IMR-90 (cell line): ENCODE results near the gene OAS3.

Experiments used
- BHLHE40 ChIP-seq: fragments of 150-350 bp; IDR thresholded peaks from 2 replicates; pipeline ENCODE4 v1.6.1; 2016; ENCODE audit warnings: mild to moderate bottlenecking, low read depth, low read length
- CEBPB ChIP-seq: IDR thresholded peaks from 2 replicates; pipeline ENCODE4 v1.6.1; 2012; ENCODE audit warnings: low read depth, low read length, improper control_type of control experiment
- CHD1 ChIP-seq: IDR thresholded peaks from 2 replicates; pipeline ENCODE4 v1.6.1; 2012; ENCODE audit warnings: low read depth, low read length, improper control_type of control experiment
- FOS ChIP-seq: fragments of 150-350 bp; IDR thresholded peaks from 2 replicates; pipeline ENCODE4 v1.6.1; 2016; ENCODE audit warnings: low read depth, low read length
- MAFK ChIP-seq: IDR thresholded peaks from 2 replicates; pipeline ENCODE4 v1.6.1; 2012; ENCODE audit warnings: low read depth, low read length, improper control_type of control experiment
- MAZ ChIP-seq: IDR thresholded peaks from 2 replicates; pipeline ENCODE4 v1.6.1; 2012; ENCODE audit warnings: low read depth, mild to moderate bottlenecking, low read length, improper control_type of control experiment, moderate library complexity, borderline replicate concordance
- MXI1 ChIP-seq: IDR thresholded peaks from 2 replicates; pipeline ENCODE4 v1.6.1; 2012; ENCODE audit warnings: low read depth, mild to moderate bottlenecking, low read length, moderate library complexity, borderline replicate concordance
- NFE2L2 ChIP-seq: fragments of 150-350 bp; IDR thresholded peaks from 2 replicates; pipeline ENCODE4 v1.6.1; 2016; ENCODE audit warnings: low read depth, mild to moderate bottlenecking, low read length
- POLR2A ChIP-seq: IDR thresholded peaks from 2 replicates; pipeline ENCODE4 v1.6.1; 2012; ENCODE audit warnings: mild to moderate bottlenecking, low read depth, low read length
- RAD21 ChIP-seq: IDR thresholded peaks from 2 replicates; pipeline ENCODE4 v1.6.1; 2012; ENCODE audit warnings: low read length, improper control_type of control experiment
- RCOR1 ChIP-seq: IDR thresholded peaks from 2 replicates; pipeline ENCODE4 v1.6.1; 2012; ENCODE audit warnings: mild to moderate bottlenecking, low read length, improper control_type of control experiment; ENCODE audit not compliant: insufficient replicate concordance
- TF ChIP-seq, protein P1 (sequence below): conservative IDR thresholded peaks from 2 replicates; pipeline ENCODE4 v1.5.1; 2012; ENCODE audit warnings: mild to moderate bottlenecking, low read depth, low read length, improper control_type of control experiment
- TF ChIP-seq, protein P2 (sequence below): fragments of 150-350 bp; IDR thresholded peaks from 2 replicates; pipeline ENCODE4 v1.6.1; 2016; ENCODE audit warnings: low read depth, mild to moderate bottlenecking, low read length, moderate library complexity, borderline replicate concordance
- TF ChIP-seq, protein P3 (sequence below): fragments of 150-350 bp; IDR thresholded peaks from 2 replicates; pipeline ENCODE4 v1.6.1; 2017; ENCODE audit warnings: mild to moderate bottlenecking, antibody characterized with exemption, low read length, low read depth

DNA sequence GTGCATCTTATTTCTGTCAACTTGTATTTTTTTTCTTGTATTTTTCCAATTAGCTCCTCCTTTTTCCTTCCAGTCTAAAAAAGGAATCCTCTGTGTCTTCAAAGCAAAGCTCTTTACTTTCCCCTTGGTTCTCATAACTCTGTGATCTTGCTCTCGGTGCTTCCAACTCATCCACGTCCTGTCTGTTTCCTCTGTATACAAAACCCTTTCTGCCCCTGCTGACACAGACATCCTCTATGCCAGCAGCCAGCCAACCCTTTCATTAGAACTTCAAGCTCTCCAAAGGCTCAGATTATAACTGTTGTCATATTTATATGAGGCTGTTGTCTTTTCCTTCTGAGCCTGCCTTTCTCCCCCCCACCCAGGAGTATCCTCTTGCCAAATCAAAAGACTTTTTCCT, 72.4 kb downstream of the OAS3 start:
- TF ChIP-seq, protein P1, sequence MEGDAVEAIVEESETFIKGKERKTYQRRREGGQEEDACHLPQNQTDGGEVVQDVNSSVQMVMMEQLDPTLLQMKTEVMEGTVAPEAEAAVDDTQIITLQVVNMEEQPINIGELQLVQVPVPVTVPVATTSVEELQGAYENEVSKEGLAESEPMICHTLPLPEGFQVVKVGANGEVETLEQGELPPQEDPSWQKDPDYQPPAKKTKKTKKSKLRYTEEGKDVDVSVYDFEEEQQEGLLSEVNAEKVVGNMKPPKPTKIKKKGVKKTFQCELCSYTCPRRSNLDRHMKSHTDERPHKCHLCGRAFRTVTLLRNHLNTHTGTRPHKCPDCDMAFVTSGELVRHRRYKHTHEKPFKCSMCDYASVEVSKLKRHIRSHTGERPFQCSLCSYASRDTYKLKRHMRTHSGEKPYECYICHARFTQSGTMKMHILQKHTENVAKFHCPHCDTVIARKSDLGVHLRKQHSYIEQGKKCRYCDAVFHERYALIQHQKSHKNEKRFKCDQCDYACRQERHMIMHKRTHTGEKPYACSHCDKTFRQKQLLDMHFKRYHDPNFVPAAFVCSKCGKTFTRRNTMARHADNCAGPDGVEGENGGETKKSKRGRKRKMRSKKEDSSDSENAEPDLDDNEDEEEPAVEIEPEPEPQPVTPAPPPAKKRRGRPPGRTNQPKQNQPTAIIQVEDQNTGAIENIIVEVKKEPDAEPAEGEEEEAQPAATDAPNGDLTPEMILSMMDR, result no peak
- TF ChIP-seq RAD21 (no peak), NFE2L2 (no peak), MAFK (no peak), CHD1 (no peak), POLR2A (no peak), CEBPB (no peak), RCOR1 (no peak), MXI1 (no peak), FOS (no peak), MAZ (no peak), BHLHE40 (no peak)
- TF ChIP-seq, protein P2, sequence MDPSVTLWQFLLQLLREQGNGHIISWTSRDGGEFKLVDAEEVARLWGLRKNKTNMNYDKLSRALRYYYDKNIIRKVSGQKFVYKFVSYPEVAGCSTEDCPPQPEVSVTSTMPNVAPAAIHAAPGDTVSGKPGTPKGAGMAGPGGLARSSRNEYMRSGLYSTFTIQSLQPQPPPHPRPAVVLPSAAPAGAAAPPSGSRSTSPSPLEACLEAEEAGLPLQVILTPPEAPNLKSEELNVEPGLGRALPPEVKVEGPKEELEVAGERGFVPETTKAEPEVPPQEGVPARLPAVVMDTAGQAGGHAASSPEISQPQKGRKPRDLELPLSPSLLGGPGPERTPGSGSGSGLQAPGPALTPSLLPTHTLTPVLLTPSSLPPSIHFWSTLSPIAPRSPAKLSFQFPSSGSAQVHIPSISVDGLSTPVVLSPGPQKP, result no peak
- TF ChIP-seq, protein P3, sequence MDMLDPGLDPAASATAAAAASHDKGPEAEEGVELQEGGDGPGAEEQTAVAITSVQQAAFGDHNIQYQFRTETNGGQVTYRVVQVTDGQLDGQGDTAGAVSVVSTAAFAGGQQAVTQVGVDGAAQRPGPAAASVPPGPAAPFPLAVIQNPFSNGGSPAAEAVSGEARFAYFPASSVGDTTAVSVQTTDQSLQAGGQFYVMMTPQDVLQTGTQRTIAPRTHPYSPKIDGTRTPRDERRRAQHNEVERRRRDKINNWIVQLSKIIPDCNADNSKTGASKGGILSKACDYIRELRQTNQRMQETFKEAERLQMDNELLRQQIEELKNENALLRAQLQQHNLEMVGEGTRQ, result no peak
